Type B pancreatic cell (in vitro differentiated cells): ENCODE data around the gene CLDN3. TPM values are rescaled to one million over a fixed set of nuclear protein-coding genes. Genes with fewer than 3 reads are reported as not detected.

Experiments
- DNase-seq: peaks from one replicate; pipeline ENCODE4 v3.0.0; 2021; ENCODE audit warnings: mixed read lengths; ENCODE audit not compliant: unreplicated experiment; ENCODE audit errors: extremely low spot score
- H3K27ac Mint-ChIP-seq: 2 replicates; pipeline ENCODE4 v1.8.0; 2021; ENCODE audit warnings: mild to moderate bottlenecking, mixed read lengths
- H3K27me3 Mint-ChIP-seq: 2 replicates; pipeline ENCODE4 v1.8.0; 2021; ENCODE audit warnings: mixed read lengths
- H3K36me3 Mint-ChIP-seq: 2 replicates; pipeline ENCODE4 v1.8.0; 2021; ENCODE audit warnings: mixed read lengths
- H3K4me1 Mint-ChIP-seq: one replicate; pipeline ENCODE4 v1.8.0; 2021; ENCODE audit warnings: mixed read lengths; ENCODE audit not compliant: unreplicated experiment
- H3K4me3 Mint-ChIP-seq: 2 replicates; pipeline ENCODE4 v1.8.0; 2021; ENCODE audit warnings: mild to moderate bottlenecking, mixed read lengths
- H3K9me3 Mint-ChIP-seq: 2 replicates; pipeline ENCODE4 v1.8.0; 2021; ENCODE audit warnings: mixed read lengths
- total RNA-seq: library from RNA; stranded (reverse); gene quantifications from 2 replicates; pipeline ENCODE4 v1.2.1, GENCODE V29; 2021; ENCODE audit warnings: low replicate concordance
- TF ChIP-seq, protein P1 (sequence below): fragments of 200-600 bp; sonication (generic); conservative IDR thresholded peaks from 2 replicates; pipeline ENCODE4 v1.5.0; 2021; ENCODE audit warnings: antibody characterized with exemption, mild to moderate bottlenecking

CLDN3 gene
- total RNA-seq, 1 donor from 2014 or later, result 13.6 TPM

DNA sequence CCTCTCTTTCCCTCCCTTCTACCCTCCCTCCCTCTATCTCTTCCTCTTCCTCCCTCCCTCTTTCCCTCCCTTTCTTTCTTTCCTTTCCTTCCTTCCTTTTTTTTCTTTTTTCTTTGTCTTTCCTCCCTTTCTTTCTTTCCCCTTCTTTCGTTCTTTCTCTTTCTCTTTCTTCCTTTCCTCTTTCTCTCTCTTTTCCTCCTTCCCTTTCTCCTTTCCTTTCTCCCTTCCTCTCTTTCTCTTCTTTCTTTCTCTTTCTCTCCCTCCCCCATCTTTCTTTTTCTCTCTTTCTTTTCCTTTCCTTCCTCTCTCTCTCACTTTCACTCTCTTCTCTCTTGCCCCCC lies 7.4 kb downstream of the CLDN3 start:
- no peaks in the 10 kb centered on the region for H3K36me3 Mint-ChIP-seq
- no peak overlapping the region for H3K4me3 Mint-ChIP-seq
- H3K9me3 Mint-ChIP-seq, result no peaks in the 10 kb centered on the region
- TF ChIP-seq, protein P1, sequence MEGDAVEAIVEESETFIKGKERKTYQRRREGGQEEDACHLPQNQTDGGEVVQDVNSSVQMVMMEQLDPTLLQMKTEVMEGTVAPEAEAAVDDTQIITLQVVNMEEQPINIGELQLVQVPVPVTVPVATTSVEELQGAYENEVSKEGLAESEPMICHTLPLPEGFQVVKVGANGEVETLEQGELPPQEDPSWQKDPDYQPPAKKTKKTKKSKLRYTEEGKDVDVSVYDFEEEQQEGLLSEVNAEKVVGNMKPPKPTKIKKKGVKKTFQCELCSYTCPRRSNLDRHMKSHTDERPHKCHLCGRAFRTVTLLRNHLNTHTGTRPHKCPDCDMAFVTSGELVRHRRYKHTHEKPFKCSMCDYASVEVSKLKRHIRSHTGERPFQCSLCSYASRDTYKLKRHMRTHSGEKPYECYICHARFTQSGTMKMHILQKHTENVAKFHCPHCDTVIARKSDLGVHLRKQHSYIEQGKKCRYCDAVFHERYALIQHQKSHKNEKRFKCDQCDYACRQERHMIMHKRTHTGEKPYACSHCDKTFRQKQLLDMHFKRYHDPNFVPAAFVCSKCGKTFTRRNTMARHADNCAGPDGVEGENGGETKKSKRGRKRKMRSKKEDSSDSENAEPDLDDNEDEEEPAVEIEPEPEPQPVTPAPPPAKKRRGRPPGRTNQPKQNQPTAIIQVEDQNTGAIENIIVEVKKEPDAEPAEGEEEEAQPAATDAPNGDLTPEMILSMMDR, result no peak
- H3K4me1 Mint-ChIP-seq, result no peaks in the 10 kb centered on the region
- no peak for DNase-seq
- H3K27me3 Mint-ChIP-seq, result peaks cover 2% of the 10 kb centered on the region
- no peak overlapping the region for H3K27ac Mint-ChIP-seq

DNA sequence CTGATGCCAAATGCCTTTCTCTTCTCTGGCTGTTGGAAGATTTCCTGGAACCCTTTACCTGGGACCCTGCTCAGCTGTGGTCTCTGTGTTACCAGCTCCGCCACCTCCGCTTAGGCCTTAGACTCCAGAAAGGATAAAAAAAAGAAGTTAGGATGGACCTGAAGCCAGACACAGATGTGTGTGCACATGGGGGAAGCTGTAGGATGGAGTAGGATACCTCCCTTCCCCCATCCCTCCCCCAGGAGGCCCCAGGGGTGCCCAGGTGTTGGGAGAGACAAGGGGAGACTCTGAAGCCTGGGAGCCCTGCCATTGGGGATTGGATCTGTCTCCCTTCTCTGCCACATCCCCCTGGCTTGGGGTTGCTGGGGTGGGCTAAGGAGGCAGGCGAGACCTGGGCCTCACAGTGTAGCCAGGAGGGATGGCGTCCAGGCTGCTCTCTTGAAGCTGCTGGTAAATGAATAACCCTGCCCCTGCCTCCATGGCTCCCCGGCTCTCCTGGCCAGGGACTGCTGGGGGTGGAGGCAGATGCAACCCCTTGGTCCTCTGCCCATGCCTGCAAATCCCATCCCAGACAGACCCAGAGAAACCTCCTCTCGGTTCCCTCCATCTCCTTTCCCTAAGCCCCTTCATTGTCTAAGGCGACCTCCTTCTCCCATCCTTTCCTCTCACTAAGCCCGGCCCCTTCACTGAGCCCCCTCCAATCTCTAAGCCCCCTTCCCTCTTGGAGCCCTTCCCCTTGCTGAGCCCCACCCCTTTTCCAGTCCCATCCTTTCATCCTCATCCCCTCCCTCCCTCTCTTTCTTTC lies 8.0 kb downstream of the CLDN3 start:
- no peaks in the 10 kb centered on the region for H3K9me3 Mint-ChIP-seq
- DNase-seq, result no peak
- H3K4me1 Mint-ChIP-seq, result no peaks in the 10 kb centered on the region
- H3K36me3 Mint-ChIP-seq, result no peaks in the 10 kb centered on the region
- no peak overlapping the region for H3K4me3 Mint-ChIP-seq
- TF ChIP-seq, protein P1, result no peak
- no peak overlapping the region for H3K27ac Mint-ChIP-seq
- H3K27me3 Mint-ChIP-seq, result no peaks in the 10 kb centered on the region

DNA sequence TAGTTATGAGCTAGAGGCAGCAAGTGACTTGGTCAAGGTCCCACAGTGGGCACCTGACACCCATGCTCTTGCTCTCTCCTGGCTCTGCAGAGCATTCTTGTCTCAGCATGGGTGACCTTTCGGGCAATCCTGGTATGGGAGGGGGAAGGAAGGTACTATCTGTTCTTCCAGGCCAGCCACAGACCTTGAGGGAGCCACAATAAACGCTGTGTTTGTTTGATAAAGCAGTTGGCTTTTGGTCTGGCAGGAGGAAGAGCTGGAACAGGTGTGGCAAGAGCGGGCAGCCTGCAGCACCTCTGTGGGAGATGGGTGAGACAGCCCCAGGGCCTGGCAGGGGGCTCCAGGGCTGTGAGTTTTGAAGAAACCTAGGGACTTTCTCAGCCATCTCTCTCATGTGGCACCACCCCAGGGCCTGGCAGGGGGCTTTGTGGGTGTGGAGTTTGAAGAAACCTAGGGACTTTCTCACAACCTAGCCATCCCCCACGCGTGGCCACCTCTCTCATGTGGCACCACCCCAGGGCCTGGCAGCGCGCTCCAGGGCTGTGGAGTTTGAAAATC lies 11.4 kb downstream of the CLDN3 start:
- no peak for DNase-seq
- Mint-ChIP-seq H3K9me3 (no peaks in the 10 kb centered on the region), H3K27ac (no peak overlapping the region), H3K4me3 (no peak overlapping the region), H3K4me1 (no peaks in the 10 kb centered on the region), H3K36me3 (no peaks in the 10 kb centered on the region), H3K27me3 (no peaks in the 10 kb centered on the region)
- TF ChIP-seq, protein P1, result no peak

DNA sequence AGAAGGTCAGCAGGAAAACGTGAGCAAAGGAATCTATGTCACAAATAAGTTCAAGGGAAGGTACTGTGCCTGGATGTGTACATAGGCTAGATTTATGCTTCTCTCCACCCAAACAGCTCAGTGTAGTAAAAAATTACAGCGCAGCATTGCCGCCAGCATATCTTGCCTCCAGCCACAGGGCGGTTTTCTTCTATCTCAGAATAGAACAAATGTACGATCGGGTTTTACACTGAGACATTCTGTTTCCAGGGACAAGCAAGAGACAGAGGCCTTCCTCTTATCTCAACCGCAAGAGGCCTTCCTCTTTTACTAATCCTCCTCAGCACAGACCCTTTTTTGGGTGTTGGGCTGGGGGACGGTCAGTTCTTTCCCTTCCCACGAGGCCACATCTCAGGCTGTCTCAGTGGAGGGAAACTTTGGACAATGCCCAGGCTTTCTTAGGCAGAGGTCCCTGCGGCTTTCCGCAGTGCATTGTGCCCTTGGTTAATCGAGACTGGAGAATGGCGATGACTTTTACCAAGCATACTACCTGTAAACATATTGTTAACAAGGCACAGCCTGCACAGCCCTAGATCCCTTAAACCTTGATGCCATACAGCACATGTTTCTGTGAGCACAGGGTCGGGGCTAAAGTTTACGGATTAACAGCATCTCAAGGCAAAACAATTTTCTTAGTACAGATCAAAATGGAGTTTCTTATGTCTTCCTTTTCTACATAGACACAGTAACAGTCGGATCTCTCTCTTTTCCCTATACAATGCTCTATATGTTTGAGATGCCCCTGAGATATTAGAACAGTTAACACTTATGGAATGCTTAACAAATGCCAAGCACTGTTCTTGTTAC lies 19.9 kb downstream of the CLDN3 start:
- Mint-ChIP-seq H3K4me3 (peak overlapping the region; percentile 40), H3K27ac (peak overlapping the region; percentile 66), H3K27me3 (no peaks in the 10 kb centered on the region), H3K36me3 (peaks cover 5% of the 10 kb centered on the region), H3K9me3 (peaks cover 6% of the 10 kb centered on the region), H3K4me1 (peaks cover 14% of the 10 kb centered on the region)
- no peak for DNase-seq
- TF ChIP-seq, protein P1, result no peak

DNA sequence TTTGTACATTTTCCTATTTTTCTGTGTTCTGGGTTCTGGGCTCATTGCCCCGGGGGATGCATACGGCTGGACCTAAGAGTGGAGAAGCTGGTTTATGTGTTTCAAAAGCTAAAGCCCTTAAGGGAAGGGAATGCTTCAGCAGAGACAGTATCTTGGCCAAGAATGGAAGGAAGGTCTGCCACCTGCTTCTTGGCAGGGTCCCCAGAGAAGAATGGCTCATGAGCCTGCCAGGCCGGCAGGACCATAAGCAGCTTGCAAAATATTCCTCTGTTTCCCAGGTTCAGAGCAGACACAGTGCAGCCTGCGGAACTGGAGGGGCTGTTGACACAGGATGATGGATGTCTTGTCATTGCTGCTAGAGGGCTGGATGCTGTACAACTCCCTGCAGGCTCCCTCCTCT lies 23.7 kb downstream of the CLDN3 start:
- H3K4me1 Mint-ChIP-seq, result peaks cover 27% of the 10 kb centered on the region
- peaks cover 5% of the 10 kb centered on the region for H3K36me3 Mint-ChIP-seq
- H3K27me3 Mint-ChIP-seq, result peaks cover 11% of the 10 kb centered on the region
- peak overlapping the region; percentile 15 for H3K4me3 Mint-ChIP-seq
- DNase-seq, result no peak
- no peaks in the 10 kb centered on the region for H3K9me3 Mint-ChIP-seq
- peak overlapping the region; percentile 92 for H3K27ac Mint-ChIP-seq
- TF ChIP-seq, protein P1, result no peak
